Tibial nerve (tissue), 3 donors: ENCODE results near the gene EEPD1.

Experiments
- CTCF ChIP-seq, 5 experiments: fragments of 200-600 bp in 3 of 5; fragments of 450-650 bp in 2 of 5; sonication (generic) in 3 of 5; IDR thresholded peaks; one replicate each; pipeline ENCODE4 v1.5.1; 2016 to 2019; ENCODE audit warnings: antibody characterized with exemption in 5 of 5, mild to moderate bottlenecking in 3 of 5, moderate library complexity in 2 of 5
- POLR2A ChIP-seq, 2 donors: fragments of 450-650 bp; IDR thresholded peaks; one replicate each; pipeline ENCODE4 v1.6.1; 2017; ENCODE audit warnings: antibody characterized with exemption in 2 of 2, mild to moderate bottlenecking in 2 of 2, moderate library complexity in 2 of 2

- TF ChIP-seq CTCF (IDR thresholded peaks at IDR 0.05) (no peak), POLR2A (IDR thresholded peaks at IDR 0.05) (no peak)
Measured at GRCh38 chr7:36131026-36131425, 22.0 kb upstream of the EEPD1 start.
